Natural killer cell (primary cell): ENCODE results near the gene JOSD2. TPM values are rescaled to one million over a fixed set of nuclear protein-coding genes. Genes with fewer than 3 reads are reported as not detected.

Source experiments
- ATAC-seq, 3 donors: fragments of 150-1000 bp in 2 of 3; fragments of 200-7000 bp in 1 of 3; cut with Tn5 transposase; 1 replicate in 1 of 3; 2 replicates in 2 of 3; pipeline ENCODE4 v1.10.0; 2021; ENCODE audit warnings: mild to moderate bottlenecking in 2 of 3, moderate library complexity in 2 of 3
- DNase-seq, 2 donors: peaks; one replicate each; pipeline versions ENCODE4 v3.0.0 to v3.0.0-alpha.2; 2013 to 2021; ENCODE audit warnings: mixed read lengths in 1 of 2
- H3K27ac ChIP-seq: one replicate; pipeline ENCODE4 v1.5.1; 2013; ENCODE audit warnings: mild to moderate bottlenecking, low read length
- H3K27me3 ChIP-seq: one replicate; pipeline ENCODE4 v1.6.1; 2013; ENCODE audit warnings: low read length; ENCODE audit not compliant: control insufficient read depth, insufficient read depth
- H3K36me3 ChIP-seq: one replicate; pipeline ENCODE4 v1.6.1; 2013; ENCODE audit warnings: low read length; ENCODE audit not compliant: control insufficient read depth, insufficient read depth
- H3K4me1 ChIP-seq: one replicate; pipeline ENCODE4 v1.6.1; 2013; ENCODE audit warnings: low read length; ENCODE audit not compliant: control insufficient read depth, insufficient read depth
- H3K4me3 ChIP-seq: one replicate; pipeline ENCODE4 v1.5.1; 2013; ENCODE audit warnings: low read length
- H3K9me3 ChIP-seq: one replicate; pipeline ENCODE4 v1.6.1; 2013; ENCODE audit warnings: low read length; ENCODE audit not compliant: control insufficient read depth, insufficient read depth
- H3K27ac Mint-ChIP-seq, 2 donors: one replicate each; pipeline ENCODE4 v1.8.0; 2022; ENCODE audit warnings: mild to moderate bottlenecking in 2 of 2, mixed read lengths in 2 of 2, moderate library complexity in 1 of 2
- H3K27me3 Mint-ChIP-seq, 2 donors: one replicate each; pipeline ENCODE4 v1.8.0; 2022; ENCODE audit warnings: low read depth in 2 of 2, mixed read lengths in 2 of 2
- H3K36me3 Mint-ChIP-seq: one replicate; pipeline ENCODE4 v1.8.0; 2022; ENCODE audit warnings: mixed read lengths
- H3K4me1 Mint-ChIP-seq, 2 donors: one replicate each; pipeline ENCODE4 v1.8.0; 2022; ENCODE audit warnings: mixed read lengths in 2 of 2
- H3K4me3 Mint-ChIP-seq: one replicate; pipeline ENCODE4 v1.8.0; 2022; ENCODE audit warnings: mild to moderate bottlenecking, moderate library complexity, mixed read lengths
- H3K9me3 Mint-ChIP-seq, 2 donors: one replicate each; pipeline ENCODE4 v1.8.0; 2022; ENCODE audit warnings: mixed read lengths in 2 of 2
- CTCF ChIP-seq: fragments of 200-600 bp; IDR thresholded peaks from one replicate; pipeline ENCODE4 v1.8.0; 2022; ENCODE audit warnings: antibody characterized with exemption
- WGBS: methylation state at CpG from one replicate; pipeline ENCODE4 v1.1.7; 2013; ENCODE audit warnings: missing lambda C conversion rate; ENCODE audit not compliant: insufficient coverage; 5-methylcytosine and 5-hydroxymethylcytosine counted together
- intact Hi-C: fragments of 100-400 bp; cut with micrococcal nuclease; formaldehyde crosslinking; loops from one replicate; pipeline ENCODE4 v1.14.2; 2022
- total RNA-seq, 4 donors: library from RNA; stranded (reverse); fragments of 120-200 nt in 1 of 4; gene quantifications; one replicate each; pipeline versions ENCODE4 v1.2.3 to v1.2.4, GENCODE V29; 2013 to 2022

The JOSD2 gene
- total RNA-seq, 3 donors from 2014 or later (not counting 1 experiment from before 2014, with no cell fraction given), result 18.8 to 22.0 (median 20.3) TPM

GRCh38 chr19:50496189-50497021, 14.6 kb downstream of the JOSD2 start:
- no peaks in the 10 kb centered on the region for H3K27me3 Mint-ChIP-seq
- no peak overlapping the region for H3K27ac Mint-ChIP-seq
- DNase-seq, result no peak
- no peaks in the 10 kb centered on the region for H3K36me3 Mint-ChIP-seq
- Histone ChIP-seq H3K9me3 (no peaks in the 10 kb centered on the region), H3K27me3 (no peaks in the 10 kb centered on the region), H3K36me3 (no peaks in the 10 kb centered on the region), H3K4me3 (no peak overlapping the region), H3K27ac (no peak overlapping the region), H3K4me1 (peaks cover 10% of the 10 kb centered on the region)
- H3K9me3 Mint-ChIP-seq, result no peaks in the 10 kb centered on the region
- peaks cover 0 to 15% of the 10 kb centered on the region in 2 donors for H3K4me1 Mint-ChIP-seq
- ATAC-seq, result no peak
- no peak for TF ChIP-seq CTCF
- intact Hi-C loops, result no loop called here
- WGBS, result 92% methylated on average over 30 of the region's 30 CpGs
- H3K4me3 Mint-ChIP-seq, result no peak overlapping the region

- H3K4me1 Mint-ChIP-seq, result peaks cover 5 to 21% of the 10 kb centered on the region in 2 donors
- no peaks in the 10 kb centered on the region for H3K36me3 Mint-ChIP-seq
- Histone ChIP-seq H3K27me3 (no peaks in the 10 kb centered on the region), H3K36me3 (no peaks in the 10 kb centered on the region), H3K27ac (no peak overlapping the region), H3K9me3 (no peaks in the 10 kb centered on the region), H3K4me1 (peaks cover 12% of the 10 kb centered on the region), H3K4me3 (no peak overlapping the region)
- TF ChIP-seq CTCF, result no peak
- H3K27me3 Mint-ChIP-seq, result no peaks in the 10 kb centered on the region
- H3K27ac Mint-ChIP-seq, result no peak overlapping the region
- no peaks in the 10 kb centered on the region for H3K9me3 Mint-ChIP-seq
- H3K4me3 Mint-ChIP-seq, result no peak overlapping the region
- ATAC-seq, result no peak
- intact Hi-C loops, result no loop called here
- 94% methylated on average over 5 of the region's 5 CpGs for WGBS
- no peak for DNase-seq
These were observed 15.9 kb downstream of the JOSD2 start for GRCh38 chr19:50495020-50495531.

GRCh38 chr19:50494186-50495019, 16.6 kb downstream of the JOSD2 start:
- H3K27ac Mint-ChIP-seq, result peak overlapping the region in 1 of 2 donors; percentile 31
- WGBS, result 69% methylated on average over 7 of the region's 7 CpGs
- DNase-seq, result no peak

More at GRCh38 chr19:50494186-50495019, 16.6 kb downstream of the JOSD2 start:
- no peaks in the 10 kb centered on the region for H3K9me3 ChIP-seq
- H3K4me1 ChIP-seq, result peaks cover 12% of the 10 kb centered on the region
- no peak overlapping the region for H3K4me3 ChIP-seq
- TF ChIP-seq CTCF, result no peak
- H3K27ac ChIP-seq, result no peak overlapping the region
- Mint-ChIP-seq H3K4me1 (peaks cover 5 to 21% of the 10 kb centered on the region in 2 donors), H3K27me3 (no peaks in the 10 kb centered on the region), H3K9me3 (no peaks in the 10 kb centered on the region), H3K4me3 (no peak overlapping the region), H3K36me3 (no peaks in the 10 kb centered on the region)
- intact Hi-C loops, result no loop called here
- no peak for ATAC-seq
- no peaks in the 10 kb centered on the region for H3K36me3 ChIP-seq
- H3K27me3 ChIP-seq, result no peaks in the 10 kb centered on the region
